LNCAP (cell line): Measurements from ENCODE around the gene COL12A1.
A peak's percentile ranks its signal among the peaks of the same experiment; 100 is the strongest.

ENCODE experiments used
- TF ChIP-seq, protein P1 (sequence below): fragments of 450-650 bp; IDR thresholded peaks from 2 replicates; pipeline ENCODE4 v1.5.1; 2017; ENCODE audit warnings: mild to moderate bottlenecking

The COL12A1 gene

GRCh38 chr6:75210885-75211739 is 5.3 kb upstream of the COL12A1 start:
- TF ChIP-seq, protein P1, sequence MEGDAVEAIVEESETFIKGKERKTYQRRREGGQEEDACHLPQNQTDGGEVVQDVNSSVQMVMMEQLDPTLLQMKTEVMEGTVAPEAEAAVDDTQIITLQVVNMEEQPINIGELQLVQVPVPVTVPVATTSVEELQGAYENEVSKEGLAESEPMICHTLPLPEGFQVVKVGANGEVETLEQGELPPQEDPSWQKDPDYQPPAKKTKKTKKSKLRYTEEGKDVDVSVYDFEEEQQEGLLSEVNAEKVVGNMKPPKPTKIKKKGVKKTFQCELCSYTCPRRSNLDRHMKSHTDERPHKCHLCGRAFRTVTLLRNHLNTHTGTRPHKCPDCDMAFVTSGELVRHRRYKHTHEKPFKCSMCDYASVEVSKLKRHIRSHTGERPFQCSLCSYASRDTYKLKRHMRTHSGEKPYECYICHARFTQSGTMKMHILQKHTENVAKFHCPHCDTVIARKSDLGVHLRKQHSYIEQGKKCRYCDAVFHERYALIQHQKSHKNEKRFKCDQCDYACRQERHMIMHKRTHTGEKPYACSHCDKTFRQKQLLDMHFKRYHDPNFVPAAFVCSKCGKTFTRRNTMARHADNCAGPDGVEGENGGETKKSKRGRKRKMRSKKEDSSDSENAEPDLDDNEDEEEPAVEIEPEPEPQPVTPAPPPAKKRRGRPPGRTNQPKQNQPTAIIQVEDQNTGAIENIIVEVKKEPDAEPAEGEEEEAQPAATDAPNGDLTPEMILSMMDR, result peak; percentile 70

DNA sequence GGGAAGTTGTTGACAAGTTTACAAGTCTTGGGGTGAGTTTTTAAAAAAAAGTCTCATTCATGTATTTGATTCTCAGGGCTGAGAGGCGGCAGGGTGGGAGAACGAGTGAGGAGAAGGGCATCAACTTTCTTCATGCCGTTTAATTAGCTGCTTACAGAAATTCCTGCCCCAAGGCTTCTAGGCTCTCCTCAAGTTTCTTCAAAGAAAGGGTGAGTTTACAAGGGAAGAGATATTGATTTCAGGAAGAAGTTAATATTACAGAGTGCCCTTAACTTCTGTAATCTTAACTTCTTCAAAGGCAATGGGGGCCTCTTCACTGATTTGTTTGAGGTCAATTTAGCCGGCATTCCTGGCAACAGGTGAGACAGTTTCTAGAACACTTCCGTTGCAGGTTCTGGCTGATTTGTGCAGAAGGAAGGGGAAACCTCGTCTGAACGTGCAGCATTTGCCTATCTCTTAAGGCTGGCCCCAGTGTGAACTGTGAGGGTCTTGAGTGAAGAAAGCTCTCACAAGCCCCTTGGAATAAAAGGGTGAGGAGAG is 3.4 kb upstream of the COL12A1 start:
- TF ChIP-seq, protein P1, result no peak

DNA sequence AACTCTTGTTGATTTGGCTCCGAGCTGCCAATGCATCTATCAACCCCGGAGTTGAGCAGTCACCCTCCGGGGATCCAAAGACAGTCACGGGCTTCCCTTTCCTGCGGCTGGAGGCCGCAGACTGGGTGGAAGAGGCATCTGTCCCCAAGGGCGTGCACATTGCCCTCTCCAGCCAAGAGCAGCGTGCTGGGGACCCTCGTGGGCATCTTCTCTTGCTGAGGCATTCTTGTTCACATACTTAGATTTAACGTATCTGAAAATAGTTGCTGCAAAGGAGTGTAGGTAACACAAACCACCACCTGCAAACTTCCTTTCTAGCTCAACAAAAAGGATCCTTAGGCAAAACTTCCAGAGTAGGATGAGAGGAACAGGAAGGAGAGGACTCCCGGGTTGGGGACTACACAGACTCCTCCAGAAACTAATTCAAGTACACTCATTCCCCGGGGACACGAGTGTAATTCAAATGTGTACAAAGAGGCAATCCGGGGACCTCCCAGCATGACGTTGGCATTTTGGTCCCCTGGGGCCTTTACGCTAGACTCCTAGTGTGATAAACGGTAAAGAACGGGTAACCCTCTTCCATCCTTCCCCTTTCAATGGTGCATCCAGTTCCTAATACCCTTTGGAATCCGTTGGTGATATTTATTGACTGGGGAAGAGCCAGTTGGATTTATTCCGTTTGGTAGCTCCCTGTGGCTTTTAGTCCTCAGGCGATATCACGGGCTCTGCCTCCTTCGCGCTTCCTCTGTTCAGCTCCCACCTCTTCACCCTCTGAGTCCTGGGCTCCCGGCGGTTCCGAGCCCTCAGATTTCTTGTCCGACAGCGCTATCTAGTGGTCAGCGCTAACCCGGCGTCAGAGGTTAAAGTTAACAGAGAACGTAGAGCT is 2.7 kb upstream of the COL12A1 start:
- TF ChIP-seq, protein P1, result peak; percentile 76

DNA sequence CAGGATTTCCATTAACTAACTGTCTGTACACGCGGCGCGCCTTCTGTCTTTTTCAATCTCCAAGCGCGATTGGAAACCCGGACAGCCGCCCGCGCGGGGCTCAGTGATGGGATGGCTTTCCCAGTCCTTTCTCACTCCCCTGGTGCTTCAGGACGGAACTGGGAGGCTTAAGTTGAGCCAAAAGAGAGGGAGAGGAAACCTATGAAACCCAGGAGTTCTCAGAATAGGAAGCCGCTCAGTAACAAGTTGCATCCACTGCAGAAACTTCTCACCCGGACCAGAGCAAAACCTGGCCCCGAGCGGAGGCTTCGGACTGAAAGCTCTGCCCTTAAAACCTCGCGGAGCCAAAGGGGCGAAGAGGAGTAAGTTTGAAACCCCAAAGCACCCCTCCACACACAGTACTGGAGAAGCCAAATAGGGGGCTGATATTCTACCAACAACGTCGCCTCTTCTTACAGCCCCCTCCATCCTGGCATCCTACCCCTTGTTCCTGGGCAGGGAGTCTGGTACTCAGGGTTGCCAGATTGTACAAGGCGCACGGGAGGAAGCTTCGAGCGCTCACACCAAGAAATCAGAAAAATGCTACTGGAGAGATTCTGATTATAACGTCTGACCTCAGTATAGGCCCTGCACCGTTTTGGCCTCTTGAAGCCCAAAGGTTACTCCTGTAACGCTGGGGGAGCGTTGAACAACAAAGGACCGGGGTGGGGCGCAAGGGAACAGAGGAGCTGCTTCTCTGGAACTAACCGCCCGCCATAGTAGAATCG is 906 bp upstream of the COL12A1 start:
- TF ChIP-seq, protein P1, result no peak

GRCh38 chr6:75204959-75205775 is 686 bp downstream of the COL12A1 start:
- TF ChIP-seq, protein P1, result no peak

GRCh38 chr6:75204217-75204958 is 1.5 kb downstream of the COL12A1 start:
- TF ChIP-seq, protein P1, result peak; percentile 72
